HepG2 (cell line): ENCODE measurements around the gene NT5C2. TPM values are rescaled to one million over a fixed set of nuclear protein-coding genes. Genes with fewer than 3 reads are reported as not detected.

Source experiments
- GTF2F1 ChIP-seq: fragments of 150-350 bp; IDR thresholded peaks from 2 replicates; pipeline ENCODE4 v1.6.1; 2014; ENCODE audit warnings: low read length
- MAFG ChIP-seq: sonication (generic); formaldehyde crosslinking; IDR thresholded peaks from 2 replicates; pipeline ENCODE4 v1.5.1; 2020; ENCODE audit warnings: mild to moderate bottlenecking, missing genetic modification reagents
- NFATC3 ChIP-seq: sonication (generic); formaldehyde crosslinking; IDR thresholded peaks from 2 replicates; pipeline ENCODE4 v1.5.1; 2020; ENCODE audit warnings: mild to moderate bottlenecking, missing genetic modification reagents
- PAWR ChIP-seq: sonication (generic); formaldehyde crosslinking; IDR thresholded peaks from 2 replicates; pipeline ENCODE4 v1.4.0; 2020; ENCODE audit warnings: missing genetic modification reagents, mild to moderate bottlenecking, borderline replicate concordance
- RARG ChIP-seq: sonication (generic); formaldehyde crosslinking; IDR thresholded peaks from 2 replicates; pipeline ENCODE4 v1.4.0; 2020; ENCODE audit warnings: low read depth, mild to moderate bottlenecking, missing genetic modification reagents
- TBX3 ChIP-seq: fragments of 450-650 bp; IDR thresholded peaks from 2 replicates; pipeline ENCODE4 v1.6.1; 2017; ENCODE audit warnings: antibody characterized with exemption, mild to moderate bottlenecking, inconsistent platforms, borderline replicate concordance
- TFE3 ChIP-seq: IDR thresholded peaks from 2 replicates; pipeline ENCODE4 v1.6.1; 2016
- ZFP36L1 ChIP-seq: sonication (generic); formaldehyde crosslinking; IDR thresholded peaks from 2 replicates; pipeline ENCODE4 v1.8.0; 2022; ENCODE audit warnings: mild to moderate bottlenecking, missing genetic modification reagents, moderate library complexity
- ZNF101 ChIP-seq: sonication (generic); formaldehyde crosslinking; IDR thresholded peaks from 2 replicates; pipeline ENCODE4 v1.4.0; 2020; ENCODE audit warnings: mild to moderate bottlenecking, low read depth, missing genetic modification reagents, borderline replicate concordance
- ZNF362 ChIP-seq: sonication (generic); formaldehyde crosslinking; IDR thresholded peaks from 2 replicates; pipeline ENCODE4 v1.4.0; 2020; ENCODE audit warnings: missing genetic modification reagents, mild to moderate bottlenecking, borderline replicate concordance
- ZNF484 ChIP-seq: sonication (generic); formaldehyde crosslinking; IDR thresholded peaks from 2 replicates; pipeline ENCODE4 v1.5.1; 2020; ENCODE audit warnings: mild to moderate bottlenecking, low read depth, missing genetic modification reagents, borderline replicate concordance
- ZNF660 ChIP-seq: sonication (generic); formaldehyde crosslinking; IDR thresholded peaks from 2 replicates; pipeline ENCODE4 v1.5.1; 2020; ENCODE audit warnings: mild to moderate bottlenecking, low read depth, missing genetic modification reagents, borderline replicate concordance
- polyA plus RNA-seq, 8 experiments: library from polyadenylated mRNA; depleted of rRNA in 3 of 8; stranded (reverse) in 7 of 8; unstranded in 1 of 8; fragments of >200 nt; fragmentation: Illumina TruSeq in 4 of 8; extraction: Trizol in 4 of 8; gene quantifications; 2 replicates each; pipeline versions ENCODE4 v1.2.1 to v1.2.3, GENCODE V29; 2011 to 2016; ENCODE audit warnings: low read depth in 4 of 8, missing spikeins in 1 of 8, mixed read lengths in 1 of 8; ENCODE audit not compliant: insufficient read depth in 1 of 8
- total RNA-seq, 5 experiments: library from RNA; depleted of rRNA; stranded (reverse); fragments of >200 nt; fragmentation: Illumina TruSeq; extraction: Trizol; gene quantifications; 2 replicates each; pipeline ENCODE4 v1.2.3, GENCODE V29; 2016; ENCODE audit warnings: low read depth in 1 of 5
- TF ChIP-seq, protein P1 (sequence below): sonication (generic); formaldehyde crosslinking; IDR thresholded peaks from 2 replicates; pipeline ENCODE4 v1.5.1; 2020; ENCODE audit warnings: mild to moderate bottlenecking, missing genetic modification reagents
- TF ChIP-seq, protein P2 (sequence below): sonication (generic); formaldehyde crosslinking; IDR thresholded peaks from 2 replicates; pipeline ENCODE4 v1.5.1; 2020; ENCODE audit warnings: mild to moderate bottlenecking, missing genetic modification reagents, borderline replicate concordance
- TF ChIP-seq, protein P3 (sequence below): sonication (generic); formaldehyde crosslinking; IDR thresholded peaks from 2 replicates; pipeline ENCODE4 v1.5.0; 2020; ENCODE audit warnings: missing genetic modification reagents

NT5C2 gene
- total and polyA plus RNA-seq, 2 of the 13 experiments (the other 11 are each of a cell fraction or from before 2014, with no cell fraction given), result 40.6 to 55.2 TPM

- TF ChIP-seq, protein P1, sequence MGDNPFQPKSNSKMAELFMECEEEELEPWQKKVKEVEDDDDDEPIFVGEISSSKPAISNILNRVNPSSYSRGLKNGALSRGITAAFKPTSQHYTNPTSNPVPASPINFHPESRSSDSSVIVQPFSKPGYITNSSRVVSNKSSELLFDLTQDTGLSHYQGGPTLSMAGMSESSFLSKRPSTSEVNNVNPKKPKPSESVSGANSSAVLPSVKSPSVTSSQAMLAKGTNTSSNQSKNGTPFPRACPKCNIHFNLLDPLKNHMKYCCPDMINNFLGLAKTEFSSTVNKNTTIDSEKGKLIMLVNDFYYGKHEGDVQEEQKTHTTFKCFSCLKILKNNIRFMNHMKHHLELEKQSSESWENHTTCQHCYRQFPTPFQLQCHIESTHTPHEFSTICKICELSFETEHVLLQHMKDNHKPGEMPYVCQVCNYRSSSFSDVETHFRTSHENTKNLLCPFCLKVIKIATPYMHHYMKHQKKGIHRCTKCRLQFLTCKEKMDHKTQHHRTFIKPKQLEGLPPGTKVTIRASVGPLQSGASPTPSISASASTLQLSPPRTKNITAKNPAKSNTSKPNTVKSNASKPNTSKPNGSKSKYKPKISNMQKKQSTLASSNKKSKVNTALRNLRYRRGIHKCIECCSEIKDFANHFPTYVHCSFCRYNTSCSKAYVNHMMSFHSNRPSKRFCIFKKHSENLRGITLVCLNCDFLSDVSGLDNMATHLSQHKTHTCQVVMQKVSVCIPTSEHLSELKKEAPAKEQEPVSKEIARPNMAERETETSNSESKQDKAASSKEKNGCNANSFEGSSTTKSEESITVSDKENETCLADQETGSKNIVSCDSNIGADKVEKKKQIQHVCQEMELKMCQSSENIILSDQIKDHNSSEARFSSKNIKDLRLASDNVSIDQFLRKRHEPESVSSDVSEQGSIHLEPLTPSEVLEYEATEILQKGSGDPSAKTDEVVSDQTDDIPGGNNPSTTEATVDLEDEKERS (CRISPR knock-in tag), result no peak
- TF ChIP-seq GTF2F1, result no peak
- peak; percentile 37; the same call in 1 of the 2 replicates for TF ChIP-seq TBX3
- peak; percentile 32; the same call in 1 of the 2 replicates for TF ChIP-seq ZNF362 (CRISPR knock-in tag)
- no peak for TF ChIP-seq ZFP36L1 (CRISPR knock-in tag)
- no peak for TF ChIP-seq ZNF660 (CRISPR knock-in tag)
- no peak for TF ChIP-seq ZNF101 (CRISPR knock-in tag)
- TF ChIP-seq, protein P2, sequence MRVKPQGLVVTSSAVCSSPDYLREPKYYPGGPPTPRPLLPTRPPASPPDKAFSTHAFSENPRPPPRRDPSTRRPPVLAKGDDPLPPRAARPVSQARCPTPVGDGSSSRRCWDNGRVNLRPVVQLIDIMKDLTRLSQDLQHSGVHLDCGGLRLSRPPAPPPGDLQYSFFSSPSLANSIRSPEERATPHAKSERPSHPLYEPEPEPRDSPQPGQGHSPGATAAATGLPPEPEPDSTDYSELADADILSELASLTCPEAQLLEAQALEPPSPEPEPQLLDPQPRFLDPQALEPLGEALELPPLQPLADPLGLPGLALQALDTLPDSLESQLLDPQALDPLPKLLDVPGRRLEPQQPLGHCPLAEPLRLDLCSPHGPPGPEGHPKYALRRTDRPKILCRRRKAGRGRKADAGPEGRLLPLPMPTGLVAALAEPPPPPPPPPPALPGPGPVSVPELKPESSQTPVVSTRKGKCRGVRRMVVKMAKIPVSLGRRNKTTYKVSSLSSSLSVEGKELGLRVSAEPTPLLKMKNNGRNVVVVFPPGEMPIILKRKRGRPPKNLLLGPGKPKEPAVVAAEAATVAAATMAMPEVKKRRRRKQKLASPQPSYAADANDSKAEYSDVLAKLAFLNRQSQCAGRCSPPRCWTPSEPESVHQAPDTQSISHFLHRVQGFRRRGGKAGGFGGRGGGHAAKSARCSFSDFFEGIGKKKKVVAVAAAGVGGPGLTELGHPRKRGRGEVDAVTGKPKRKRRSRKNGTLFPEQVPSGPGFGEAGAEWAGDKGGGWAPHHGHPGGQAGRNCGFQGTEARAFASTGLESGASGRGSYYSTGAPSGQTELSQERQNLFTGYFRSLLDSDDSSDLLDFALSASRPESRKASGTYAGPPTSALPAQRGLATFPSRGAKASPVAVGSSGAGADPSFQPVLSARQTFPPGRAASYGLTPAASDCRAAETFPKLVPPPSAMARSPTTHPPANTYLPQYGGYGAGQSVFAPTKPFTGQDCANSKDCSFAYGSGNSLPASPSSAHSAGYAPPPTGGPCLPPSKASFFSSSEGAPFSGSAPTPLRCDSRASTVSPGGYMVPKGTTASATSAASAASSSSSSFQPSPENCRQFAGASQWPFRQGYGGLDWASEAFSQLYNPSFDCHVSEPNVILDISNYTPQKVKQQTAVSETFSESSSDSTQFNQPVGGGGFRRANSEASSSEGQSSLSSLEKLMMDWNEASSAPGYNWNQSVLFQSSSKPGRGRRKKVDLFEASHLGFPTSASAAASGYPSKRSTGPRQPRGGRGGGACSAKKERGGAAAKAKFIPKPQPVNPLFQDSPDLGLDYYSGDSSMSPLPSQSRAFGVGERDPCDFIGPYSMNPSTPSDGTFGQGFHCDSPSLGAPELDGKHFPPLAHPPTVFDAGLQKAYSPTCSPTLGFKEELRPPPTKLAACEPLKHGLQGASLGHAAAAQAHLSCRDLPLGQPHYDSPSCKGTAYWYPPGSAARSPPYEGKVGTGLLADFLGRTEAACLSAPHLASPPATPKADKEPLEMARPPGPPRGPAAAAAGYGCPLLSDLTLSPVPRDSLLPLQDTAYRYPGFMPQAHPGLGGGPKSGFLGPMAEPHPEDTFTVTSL (CRISPR knock-in tag), result peak; percentile 82; the same call in 1 of the 2 replicates
- TF ChIP-seq PAWR (CRISPR knock-in tag), result no peak
- no peak for TF ChIP-seq MAFG
- TF ChIP-seq TFE3, result 0 out of 2 replicates have a peak, but pooled peaks have one; percentile 25
- TF ChIP-seq ZNF484 (CRISPR knock-in tag), result no peak
- TF ChIP-seq RARG, result no peak
- TF ChIP-seq, protein P3, sequence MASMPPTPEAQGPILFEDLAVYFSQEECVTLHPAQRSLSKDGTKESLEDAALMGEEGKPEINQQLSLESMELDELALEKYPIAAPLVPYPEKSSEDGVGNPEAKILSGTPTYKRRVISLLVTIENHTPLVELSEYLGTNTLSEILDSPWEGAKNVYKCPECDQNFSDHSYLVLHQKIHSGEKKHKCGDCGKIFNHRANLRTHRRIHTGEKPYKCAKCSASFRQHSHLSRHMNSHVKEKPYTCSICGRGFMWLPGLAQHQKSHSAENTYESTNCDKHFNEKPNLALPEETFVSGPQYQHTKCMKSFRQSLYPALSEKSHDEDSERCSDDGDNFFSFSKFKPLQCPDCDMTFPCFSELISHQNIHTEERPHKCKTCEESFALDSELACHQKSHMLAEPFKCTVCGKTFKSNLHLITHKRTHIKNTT (CRISPR knock-in tag), result no peak
- TF ChIP-seq NFATC3, result no peak
These were observed 71.9 kb downstream of the NT5C2 start (continued) for GRCh38 chr10:103120977-103121735.
